HepG2 (cell line): ENCODE data around the gene CNNM1. TPM values are rescaled to one million over a fixed set of nuclear protein-coding genes. Genes with fewer than 3 reads are reported as not detected.

ENCODE experiments used
- GTF3A ChIP-seq: sonication (generic); formaldehyde crosslinking; conservative IDR thresholded peaks from 2 replicates; pipeline ENCODE4 v1.4.0; 2020; ENCODE audit warnings: mild to moderate bottlenecking, missing genetic modification reagents
- NR2F2 ChIP-seq: IDR thresholded peaks from 2 replicates; pipeline ENCODE4 v1.6.1; 2012; ENCODE audit warnings: low read depth, inconsistent platforms, borderline replicate concordance
- REL ChIP-seq: sonication (generic); formaldehyde crosslinking; conservative IDR thresholded peaks from 2 replicates; pipeline ENCODE4 v1.8.0; 2022; ENCODE audit warnings: mild to moderate bottlenecking, missing genetic modification reagents, moderate library complexity
- REST ChIP-seq, 2 experiments: IDR thresholded peaks; 2 replicates each; pipeline ENCODE4 v1.6.1; 2011 to 2012; ENCODE audit warnings: low read length in 2 of 2, borderline replicate concordance in 1 of 2, low read depth in 1 of 2, mild to moderate bottlenecking in 1 of 2, moderate library complexity in 1 of 2
- SNAPC5 ChIP-seq: sonication (generic); formaldehyde crosslinking; IDR thresholded peaks from 2 replicates; pipeline ENCODE4 v1.8.1; 2023; ENCODE audit warnings: mild to moderate bottlenecking, missing genetic modification reagents, borderline replicate concordance
- TBX2 ChIP-seq: sonication (generic); formaldehyde crosslinking; IDR thresholded peaks from 2 replicates; pipeline ENCODE4 v1.5.0; 2020; ENCODE audit warnings: missing genetic modification reagents, mild to moderate bottlenecking, borderline replicate concordance
- WIZ ChIP-seq: sonication (generic); formaldehyde crosslinking; IDR thresholded peaks from 2 replicates; pipeline ENCODE4 v1.5.1; 2020; ENCODE audit warnings: mild to moderate bottlenecking, missing genetic modification reagents
- XBP1 ChIP-seq: sonication (generic); formaldehyde crosslinking; IDR thresholded peaks from 2 replicates; pipeline ENCODE4 v1.5.0; 2020; ENCODE audit warnings: missing genetic modification reagents
- ZBTB14 ChIP-seq: sonication (generic); formaldehyde crosslinking; IDR thresholded peaks from 2 replicates; pipeline ENCODE4 v1.4.0; 2020; ENCODE audit warnings: missing genetic modification reagents
- ZC3H4 ChIP-seq: sonication (generic); formaldehyde crosslinking; IDR thresholded peaks from 2 replicates; pipeline ENCODE4 v1.4.0; 2020; ENCODE audit warnings: missing genetic modification reagents, borderline replicate concordance
- ZMYM3 ChIP-seq: sonication (generic); formaldehyde crosslinking; IDR thresholded peaks from 2 replicates; pipeline ENCODE4 v1.5.1; 2020; ENCODE audit warnings: mild to moderate bottlenecking, missing genetic modification reagents
- ZNF569 ChIP-seq: sonication (generic); formaldehyde crosslinking; IDR thresholded peaks from 2 replicates; pipeline ENCODE4 v1.5.0; 2020; ENCODE audit warnings: mild to moderate bottlenecking, missing genetic modification reagents, moderate library complexity, borderline replicate concordance
- polyA plus RNA-seq, 8 experiments: library from polyadenylated mRNA; depleted of rRNA in 3 of 8; stranded (reverse) in 7 of 8; unstranded in 1 of 8; fragments of >200 nt; fragmentation: Illumina TruSeq in 4 of 8; extraction: Trizol in 4 of 8; gene quantifications; 2 replicates each; pipeline versions ENCODE4 v1.2.1 to v1.2.3, GENCODE V29; 2011 to 2016; ENCODE audit warnings: low read depth in 4 of 8, missing spikeins in 1 of 8, mixed read lengths in 1 of 8; ENCODE audit not compliant: insufficient read depth in 1 of 8
- total RNA-seq, 5 experiments: library from RNA; depleted of rRNA; stranded (reverse); fragments of >200 nt; fragmentation: Illumina TruSeq; extraction: Trizol; gene quantifications; 2 replicates each; pipeline ENCODE4 v1.2.3, GENCODE V29; 2016; ENCODE audit warnings: low read depth in 1 of 5
- TF ChIP-seq, protein P1 (sequence below): sonication (generic); formaldehyde crosslinking; IDR thresholded peaks from 2 replicates; pipeline ENCODE4 v1.4.0; 2020; ENCODE audit warnings: mild to moderate bottlenecking, missing genetic modification reagents
- TF ChIP-seq, protein P2 (sequence below): sonication (generic); formaldehyde crosslinking; IDR thresholded peaks from 2 replicates; pipeline ENCODE4 v1.4.0; 2020; ENCODE audit warnings: mild to moderate bottlenecking, missing genetic modification reagents
- TF ChIP-seq, protein P3 (sequence below): IDR thresholded peaks from 2 replicates; pipeline ENCODE4 v1.6.1; 2016; ENCODE audit warnings: low read depth, missing genetic modification reagents, missing compliant biosample characterization

The CNNM1 gene
- total and polyA plus RNA-seq, 2 of the 13 experiments (the other 11 are each of a cell fraction or from before 2014, with no cell fraction given): 4.3 to 9.6 TPM

DNA sequence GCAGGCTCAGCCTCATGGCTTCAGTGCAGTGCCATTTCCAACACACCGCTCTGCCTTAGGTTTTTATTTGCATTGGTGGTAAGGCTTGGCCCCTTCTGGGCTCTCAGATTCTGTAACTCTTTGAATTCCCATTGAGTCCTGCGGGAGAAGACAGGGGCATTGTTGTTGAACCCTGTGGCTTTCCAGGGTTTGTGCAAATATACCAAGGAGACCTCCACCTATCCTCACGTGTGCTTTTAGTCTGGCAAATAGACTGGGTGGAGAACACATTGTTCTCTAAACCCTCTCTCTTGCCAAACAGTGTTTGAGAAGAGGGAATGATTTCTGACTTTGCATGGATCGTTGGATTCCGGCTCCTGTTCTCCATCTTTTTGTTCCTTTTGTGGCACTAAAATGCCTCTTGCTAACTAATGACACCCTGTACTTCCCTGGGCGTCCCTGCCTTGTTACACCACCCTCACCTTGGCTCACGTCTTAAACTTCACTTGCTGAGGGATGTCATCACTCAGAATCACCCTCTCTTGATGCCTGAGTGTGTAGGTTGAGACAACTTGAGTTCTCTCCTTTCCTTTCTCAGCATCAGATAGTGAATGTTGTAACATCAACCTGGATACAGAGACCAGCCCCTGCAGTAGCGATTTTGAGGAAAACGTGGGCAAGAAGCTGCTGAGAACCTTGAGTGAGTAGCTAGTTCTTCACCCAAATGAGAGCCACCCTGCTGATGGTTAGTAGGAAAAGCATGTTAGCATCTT is 60.7 kb downstream of the CNNM1 start (continued):
- TF ChIP-seq, protein P1, sequence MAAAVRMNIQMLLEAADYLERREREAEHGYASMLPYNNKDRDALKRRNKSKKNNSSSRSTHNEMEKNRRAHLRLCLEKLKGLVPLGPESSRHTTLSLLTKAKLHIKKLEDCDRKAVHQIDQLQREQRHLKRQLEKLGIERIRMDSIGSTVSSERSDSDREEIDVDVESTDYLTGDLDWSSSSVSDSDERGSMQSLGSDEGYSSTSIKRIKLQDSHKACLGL: no peak
- TF ChIP-seq REL (CRISPR knock-in tag): no peak
- peak; percentile 62; the same call in 1 of the 2 replicates for TF ChIP-seq NR2F2
- no peak for TF ChIP-seq ZMYM3 (CRISPR knock-in tag)
- TF ChIP-seq, protein P2, sequence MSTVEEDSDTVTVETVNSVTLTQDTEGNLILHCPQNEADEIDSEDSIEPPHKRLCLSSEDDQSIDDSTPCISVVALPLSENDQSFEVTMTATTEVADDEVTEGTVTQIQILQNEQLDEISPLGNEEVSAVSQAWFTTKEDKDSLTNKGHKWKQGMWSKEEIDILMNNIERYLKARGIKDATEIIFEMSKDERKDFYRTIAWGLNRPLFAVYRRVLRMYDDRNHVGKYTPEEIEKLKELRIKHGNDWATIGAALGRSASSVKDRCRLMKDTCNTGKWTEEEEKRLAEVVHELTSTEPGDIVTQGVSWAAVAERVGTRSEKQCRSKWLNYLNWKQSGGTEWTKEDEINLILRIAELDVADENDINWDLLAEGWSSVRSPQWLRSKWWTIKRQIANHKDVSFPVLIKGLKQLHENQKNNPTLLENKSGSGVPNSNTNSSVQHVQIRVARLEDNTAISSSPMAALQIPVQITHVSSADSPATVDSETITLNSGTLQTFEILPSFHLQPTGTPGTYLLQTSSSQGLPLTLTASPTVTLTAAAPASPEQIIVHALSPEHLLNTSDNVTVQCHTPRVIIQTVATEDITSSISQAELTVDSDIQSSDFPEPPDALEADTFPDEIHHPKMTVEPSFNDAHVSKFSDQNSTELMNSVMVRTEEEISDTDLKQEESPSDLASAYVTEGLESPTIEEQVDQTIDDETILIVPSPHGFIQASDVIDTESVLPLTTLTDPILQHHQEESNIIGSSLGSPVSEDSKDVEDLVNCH (CRISPR knock-in tag): no peak
- no peak for TF ChIP-seq REST (IDR thresholded peaks at IDR 0.05; ENCODE audit: borderline replicate concordance in 1 of 2, low read depth in 1 of 2, low read length in 2 of 2)
- no peak for TF ChIP-seq GTF3A
- no peak for TF ChIP-seq XBP1 (CRISPR knock-in tag)
- no peak for TF ChIP-seq ZC3H4 (CRISPR knock-in tag)
- no peak for TF ChIP-seq ZNF569 (CRISPR knock-in tag)
- TF ChIP-seq ZBTB14 (CRISPR knock-in tag): no peak
- no peak for TF ChIP-seq TBX2
- TF ChIP-seq SNAPC5: no peak
- TF ChIP-seq, protein P3, sequence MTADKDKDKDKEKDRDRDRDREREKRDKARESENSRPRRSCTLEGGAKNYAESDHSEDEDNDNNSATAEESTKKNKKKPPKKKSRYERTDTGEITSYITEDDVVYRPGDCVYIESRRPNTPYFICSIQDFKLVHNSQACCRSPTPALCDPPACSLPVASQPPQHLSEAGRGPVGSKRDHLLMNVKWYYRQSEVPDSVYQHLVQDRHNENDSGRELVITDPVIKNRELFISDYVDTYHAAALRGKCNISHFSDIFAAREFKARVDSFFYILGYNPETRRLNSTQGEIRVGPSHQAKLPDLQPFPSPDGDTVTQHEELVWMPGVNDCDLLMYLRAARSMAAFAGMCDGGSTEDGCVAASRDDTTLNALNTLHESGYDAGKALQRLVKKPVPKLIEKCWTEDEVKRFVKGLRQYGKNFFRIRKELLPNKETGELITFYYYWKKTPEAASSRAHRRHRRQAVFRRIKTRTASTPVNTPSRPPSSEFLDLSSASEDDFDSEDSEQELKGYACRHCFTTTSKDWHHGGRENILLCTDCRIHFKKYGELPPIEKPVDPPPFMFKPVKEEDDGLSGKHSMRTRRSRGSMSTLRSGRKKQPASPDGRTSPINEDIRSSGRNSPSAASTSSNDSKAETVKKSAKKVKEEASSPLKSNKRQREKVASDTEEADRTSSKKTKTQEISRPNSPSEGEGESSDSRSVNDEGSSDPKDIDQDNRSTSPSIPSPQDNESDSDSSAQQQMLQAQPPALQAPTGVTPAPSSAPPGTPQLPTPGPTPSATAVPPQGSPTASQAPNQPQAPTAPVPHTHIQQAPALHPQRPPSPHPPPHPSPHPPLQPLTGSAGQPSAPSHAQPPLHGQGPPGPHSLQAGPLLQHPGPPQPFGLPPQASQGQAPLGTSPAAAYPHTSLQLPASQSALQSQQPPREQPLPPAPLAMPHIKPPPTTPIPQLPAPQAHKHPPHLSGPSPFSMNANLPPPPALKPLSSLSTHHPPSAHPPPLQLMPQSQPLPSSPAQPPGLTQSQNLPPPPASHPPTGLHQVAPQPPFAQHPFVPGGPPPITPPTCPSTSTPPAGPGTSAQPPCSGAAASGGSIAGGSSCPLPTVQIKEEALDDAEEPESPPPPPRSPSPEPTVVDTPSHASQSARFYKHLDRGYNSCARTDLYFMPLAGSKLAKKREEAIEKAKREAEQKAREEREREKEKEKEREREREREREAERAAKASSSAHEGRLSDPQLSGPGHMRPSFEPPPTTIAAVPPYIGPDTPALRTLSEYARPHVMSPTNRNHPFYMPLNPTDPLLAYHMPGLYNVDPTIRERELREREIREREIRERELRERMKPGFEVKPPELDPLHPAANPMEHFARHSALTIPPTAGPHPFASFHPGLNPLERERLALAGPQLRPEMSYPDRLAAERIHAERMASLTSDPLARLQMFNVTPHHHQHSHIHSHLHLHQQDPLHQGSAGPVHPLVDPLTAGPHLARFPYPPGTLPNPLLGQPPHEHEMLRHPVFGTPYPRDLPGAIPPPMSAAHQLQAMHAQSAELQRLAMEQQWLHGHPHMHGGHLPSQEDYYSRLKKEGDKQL: peak; percentile 46; the same call in 1 of the 2 replicates
- TF ChIP-seq WIZ: no peak
